Neural cell (in vitro differentiated cells): ENCODE results near the gene REEP5.

Source experiments
- CTCF ChIP-seq: fragments of 450-650 bp; IDR thresholded peaks from 2 replicates; pipeline ENCODE4 v1.5.1; 2014; ENCODE audit warnings: antibody characterized with exemption, mild to moderate bottlenecking, moderate library complexity; ENCODE audit not compliant: poor library complexity, severe bottlenecking
- EZH2 ChIP-seq: fragments of 200-600, 300-800 bp; shearing (Covaris generic), sonication (generic); IDR thresholded peaks from 2 replicates; pipeline ENCODE4 v1.6.1; 2014; ENCODE audit warnings: antibody characterized with exemption, low read length, borderline replicate concordance, mild to moderate bottlenecking; ENCODE audit not compliant: insufficient read depth, poor library complexity, severe bottlenecking
- POLR2AphosphoS5 ChIP-seq: IDR thresholded peaks from 2 replicates; pipeline ENCODE4 v1.6.1; 2012
- RAD21 ChIP-seq: fragments of 450-650 bp; conservative IDR thresholded peaks from 2 replicates; pipeline ENCODE4 v1.6.1; 2014; ENCODE audit warnings: antibody characterized with exemption, mild to moderate bottlenecking, moderate library complexity
- SMC3 ChIP-seq: fragments of 450-650 bp; conservative IDR thresholded peaks from 2 replicates; pipeline ENCODE4 v1.6.1; 2014; ENCODE audit warnings: antibody characterized with exemption, mild to moderate bottlenecking, moderate library complexity; ENCODE audit not compliant: poor library complexity
- TAF1 ChIP-seq: IDR thresholded peaks from 2 replicates; pipeline ENCODE4 v1.6.1; 2012; ENCODE audit warnings: low read depth

DNA sequence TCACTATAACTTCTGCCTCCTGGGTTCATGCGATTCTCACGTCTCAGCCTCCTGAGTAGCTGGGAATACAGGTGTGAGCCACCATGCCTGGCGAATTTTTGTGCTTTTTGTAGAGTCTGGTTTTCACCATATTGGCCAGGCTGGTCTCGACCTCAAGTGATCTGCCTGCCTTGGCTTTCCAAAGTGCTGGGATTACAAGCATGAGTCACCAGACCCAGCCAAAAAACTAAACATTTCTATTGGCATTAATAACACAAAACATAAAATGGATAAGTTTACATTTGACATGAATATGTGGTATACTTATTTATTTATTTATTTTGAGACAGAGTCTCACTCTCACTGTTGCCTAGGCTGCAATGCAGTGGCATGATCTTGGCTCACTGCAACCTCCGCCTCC lies 13.6 kb upstream of the REEP5 start:
- TF ChIP-seq CTCF (no peak), EZH2 (no peak), TAF1 (no peak), RAD21 (no peak), POLR2AphosphoS5 (no peak), SMC3 (no peak)
